Lung (tissue), 12 donors: ENCODE results near the gene HTRA3. TPM values are rescaled to one million over a fixed set of nuclear protein-coding genes. Genes with fewer than 3 reads are reported as not detected.

Experiments used
- ATAC-seq: fragments of 200-7000 bp; cut with Tn5 transposase; one replicate; pipeline ENCODE4 v1.9.1; 2020; ENCODE audit warnings: moderate number of reproducible peaks; ENCODE audit not compliant: insufficient read depth, low FRiP score
- DNase-seq, 3 donors: peaks; one replicate each; pipeline ENCODE4 v3.0.0-alpha.2; 2013 to 2017
- H3K27ac ChIP-seq, 2 donors: one replicate each; pipeline ENCODE4 v1.5.1; 2013; ENCODE audit warnings: mild to moderate bottlenecking in 2 of 2, moderate library complexity in 2 of 2, control low read depth in 1 of 2, inconsistent platforms in 1 of 2, low read depth in 1 of 2, low read length in 1 of 2
- H3K27me3 ChIP-seq, 3 donors: one replicate each; pipeline ENCODE4 v1.5.1; 2013; ENCODE audit warnings: low read length in 2 of 3; ENCODE audit not compliant: control insufficient read depth in 3 of 3, insufficient read depth in 3 of 3
- H3K36me3 ChIP-seq, 4 donors: one replicate each; pipeline ENCODE4 v1.5.1; 2013; ENCODE audit warnings: low read length in 4 of 4, mild to moderate bottlenecking in 1 of 4, moderate library complexity in 1 of 4; ENCODE audit not compliant: control insufficient read depth in 4 of 4, insufficient read depth in 4 of 4
- H3K4me1 ChIP-seq, 5 donors: one replicate each; pipeline ENCODE4 v1.5.1; 2013; ENCODE audit warnings: low read length in 5 of 5, mild to moderate bottlenecking in 2 of 5, moderate library complexity in 1 of 5; ENCODE audit not compliant: control insufficient read depth in 5 of 5, insufficient read depth in 5 of 5
- H3K4me3 ChIP-seq: one replicate; pipeline ENCODE4 v1.5.1; 2013; ENCODE audit warnings: mild to moderate bottlenecking, control low read depth, moderate library complexity
- H3K9ac ChIP-seq, 2 donors: one replicate each; pipeline ENCODE4 v1.5.1; 2013; ENCODE audit warnings: low read length in 2 of 2, control low read depth in 1 of 2; ENCODE audit not compliant: insufficient read depth in 1 of 2
- H3K9me3 ChIP-seq, 4 donors: one replicate each; pipeline ENCODE4 v1.5.1; 2013; ENCODE audit warnings: low read length in 3 of 4, mild to moderate bottlenecking in 1 of 4, moderate library complexity in 1 of 4; ENCODE audit not compliant: control insufficient read depth in 4 of 4, insufficient read depth in 3 of 4
- CTCF ChIP-seq: IDR thresholded peaks from 2 replicates; pipeline ENCODE4 v1.5.1; 2012; ENCODE audit warnings: mild to moderate bottlenecking; ENCODE audit errors: control extremely low read depth, extremely low read depth
- WGBS, 2 donors: extraction: QIAGEN DNeasy Blood & Tissue Kit; methylation state at CpG; one replicate each; pipeline ENCODE4 v1.1.7; 2013; 5-methylcytosine and 5-hydroxymethylcytosine counted together
- polyA plus RNA-seq, 2 donors: library from polyadenylated mRNA; stranded (reverse); fragments of 200-250 nt; gene quantifications; one replicate each; pipeline ENCODE4 v1.2.1, GENCODE V29; 2013
- total RNA-seq, 2 donors: library from RNA; depleted of rRNA in 1 of 2; stranded (reverse); fragments of >200 nt in 1 of 2; gene quantifications; one replicate each; pipeline ENCODE4 v1.2.1, GENCODE V29; 2014 to 2021
- donor health status: control.
- donor health status: control.
- donor health status: Bipolar disorder and iron deficiency.
- donor health status: healthy.
- donor health status: DM: yes; HTN: yes; CAD: no.

The HTRA3 gene
- total and polyA plus RNA-seq, 4 donors, result 9.5 to 23.5 (median 17.8) TPM

- ATAC-seq (no peak), DNase-seq (no peak)
- 91 to 92% methylated on average over 15 of the region's 15 CpGs for WGBS, 2 donors
- no peak overlapping the region for H3K27ac ChIP-seq
- no peak for TF ChIP-seq CTCF
- H3K27me3 ChIP-seq, result no peaks in the 10 kb centered on the region
- H3K36me3 ChIP-seq, result no peaks in the 10 kb centered on the region
- peaks cover 0 to 45% (median 10%) of the 10 kb centered on the region in 5 donors for H3K4me1 ChIP-seq
- H3K9me3 ChIP-seq, result no peaks in the 10 kb centered on the region
- no peak overlapping the region for H3K9ac ChIP-seq
- H3K4me3 ChIP-seq, result no peak overlapping the region
Observed at GRCh38 chr4:8280876-8281440, 11.4 kb downstream of the HTRA3 start.

- Histone ChIP-seq H3K9me3 (no peaks in the 10 kb centered on the region), H3K36me3 (no peaks in the 10 kb centered on the region), H3K4me1 (peaks cover 0 to 38% (median 8%) of the 10 kb centered on the region in 5 donors), H3K9ac (no peak overlapping the region), H3K27me3 (no peaks in the 10 kb centered on the region), H3K27ac (no peak overlapping the region), H3K4me3 (no peak overlapping the region)
- TF ChIP-seq CTCF, result no peak
- DNase-seq (peak; percentile 82 to 90 (median 83)), ATAC-seq (no peak)
- 77 to 87% methylated on average over 19 of the region's 19 CpGs for WGBS, 2 donors
Observed at GRCh38 chr4:8281519-8282133, 12.1 kb downstream of the HTRA3 start.

- Histone ChIP-seq H3K27ac (no peak overlapping the region), H3K4me3 (no peak overlapping the region), H3K4me1 (peaks cover 0 to 33% (median 8%) of the 10 kb centered on the region in 5 donors), H3K27me3 (no peaks in the 10 kb centered on the region), H3K36me3 (no peaks in the 10 kb centered on the region), H3K9me3 (no peaks in the 10 kb centered on the region), H3K9ac (no peak overlapping the region)
- ATAC-seq (no peak), DNase-seq (no peak)
- 88 to 90% methylated on average over 14 of the region's 14 CpGs for WGBS, 2 donors
- TF ChIP-seq CTCF, result no peak
Observed at GRCh38 chr4:8282134-8282641, 12.6 kb downstream of the HTRA3 start.
